Caco-2 (cell line): ENCODE data around the gene REC114. TPM values are rescaled to one million over a fixed set of nuclear protein-coding genes. Genes with fewer than 3 reads are reported as not detected.

ENCODE experiments used
- BruUV-seq: library from RNA; stranded (reverse); fragments of 400-500 nt; replicated peaks from 2 replicates; lab custom pipeline; 2021; lab: Mats Ljungman, UMichigan
- CTCF ChIA-PET: fragments of 300-600 bp; sonication (Branson Sonifier 250); formaldehyde crosslinking; loops from one replicate; lab custom pipeline; 2022; ENCODE audit warnings: antibody characterized with exemption; lab: Charles Lee
- POLR2A ChIA-PET: fragments of 300-600 bp; sonication (Branson Sonifier 250); formaldehyde crosslinking; loops from one replicate; lab custom pipeline; 2022; ENCODE audit warnings: antibody characterized with exemption; lab: Charles Lee
- DNase-seq, 2 experiments: peaks; one replicate each; pipeline versions ENCODE4 v3.0.0 to v3.0.0-alpha.2; 2020 to 2022
- H3K27me3 ChIP-seq: replicated peaks from 2 replicates; pipeline ENCODE4 v1.6.0; 2011; ENCODE audit warnings: low read length; ENCODE audit not compliant: control insufficient read depth, insufficient read depth
- H3K36me3 ChIP-seq: 2 replicates; pipeline ENCODE4 v1.5.1; 2011; ENCODE audit warnings: low read length; ENCODE audit not compliant: control insufficient read depth, insufficient read depth
- H3K4me1 ChIP-seq: fragments of 250-450 bp; sonication (Bioruptor Pico); 2 replicates; pipeline ENCODE4 v1.5.1; 2020; ENCODE audit warnings: mild to moderate bottlenecking
- H3K4me3 ChIP-seq: 2 replicates; pipeline ENCODE4 v1.5.1; 2011; ENCODE audit warnings: low read depth, mild to moderate bottlenecking, control low read depth, low read length
- H3K9me3 ChIP-seq: fragments of 250-450 bp; sonication (Bioruptor Pico); 2 replicates; pipeline ENCODE4 v1.5.1; 2020; ENCODE audit warnings: mild to moderate bottlenecking, moderate library complexity
- H3K27ac Mint-ChIP-seq: one replicate; pipeline ENCODE4 v1.8.0; 2022; ENCODE audit warnings: mixed read lengths; ENCODE audit not compliant: unreplicated experiment
- H3K27me3 Mint-ChIP-seq: one replicate; pipeline ENCODE4 v1.8.0; 2022; ENCODE audit warnings: mixed read lengths; ENCODE audit not compliant: insufficient read depth, unreplicated experiment
- H3K36me3 Mint-ChIP-seq: one replicate; pipeline ENCODE4 v1.8.0; 2022; ENCODE audit warnings: mild to moderate bottlenecking, mixed read lengths; ENCODE audit not compliant: insufficient read depth, unreplicated experiment
- H3K4me1 Mint-ChIP-seq: one replicate; pipeline ENCODE4 v1.8.0; 2022; ENCODE audit warnings: low read depth, mixed read lengths; ENCODE audit not compliant: unreplicated experiment
- H3K4me3 Mint-ChIP-seq: one replicate; pipeline ENCODE4 v1.8.0; 2022; ENCODE audit warnings: mild to moderate bottlenecking, moderate library complexity, mixed read lengths; ENCODE audit not compliant: unreplicated experiment
- H3K9me3 Mint-ChIP-seq: one replicate; pipeline ENCODE4 v1.8.0; 2022; ENCODE audit warnings: mixed read lengths; ENCODE audit not compliant: unreplicated experiment
- intact Hi-C: fragments of 100-400 bp; cut with micrococcal nuclease; formaldehyde crosslinking; loops from one replicate; pipeline ENCODE4 v1.10.0; 2022; ENCODE audit not compliant: unreplicated experiment
- total RNA-seq: library from RNA; stranded (reverse); gene quantifications from 2 replicates; pipeline ENCODE4 v1.2.3, GENCODE V29; 2022
- TF ChIP-seq, protein P1 (sequence below), 2 experiments: fragments of 200-600 bp in 1 of 2; IDR thresholded peaks; 1 replicate in 1 of 2; 2 replicates in 1 of 2; pipeline versions ENCODE4 v1.5.1 to v1.8.0; 2011 to 2022; ENCODE audit warnings: antibody characterized with exemption in 1 of 2, control low read depth in 1 of 2, inconsistent platforms in 1 of 2, low read depth in 1 of 2, low read length in 1 of 2, mild to moderate bottlenecking in 1 of 2, moderate library complexity in 1 of 2; ENCODE audit not compliant: insufficient read depth in 1 of 2, severe bottlenecking in 1 of 2, unreplicated experiment in 1 of 2

Gene REC114
- total RNA-seq, 1 experiment from 2014 or later = not detected

DNA sequence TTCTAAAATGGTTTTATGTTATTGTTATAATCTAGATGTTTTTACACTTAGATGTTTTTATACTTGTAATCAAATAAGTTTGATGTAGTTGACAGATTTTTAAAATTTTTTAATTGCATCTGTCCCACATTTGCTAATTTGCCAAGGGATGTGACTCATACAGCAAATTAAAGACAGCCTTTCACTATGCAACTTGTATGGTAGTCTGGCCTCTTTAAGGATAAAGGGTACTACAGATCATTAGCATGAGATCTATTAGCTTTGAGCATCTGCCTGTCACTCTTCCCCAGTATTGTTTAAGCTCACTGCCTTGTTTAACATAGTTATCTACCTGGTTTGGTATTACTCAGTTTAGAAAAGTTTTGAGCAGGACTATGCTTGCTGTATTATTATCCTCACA, 107.2 kb downstream of the REC114 start:
- no peaks in the 10 kb centered on the region for H3K9me3 Mint-ChIP-seq
- Histone ChIP-seq H3K27me3 (no peaks in the 10 kb centered on the region), H3K36me3 (no peaks in the 10 kb centered on the region), H3K4me1 (no peaks in the 10 kb centered on the region), H3K4me3 (no peak overlapping the region), H3K9me3 (no peaks in the 10 kb centered on the region)
- no TSS peak for BruUV-seq
- intact Hi-C loops = loop anchor here (5.0 kb wide), 1 partner anchor 243 kb away; no protein-coding TSS in a partner anchor
- no peak for DNase-seq
- no peak overlapping the region for H3K4me3 Mint-ChIP-seq
- no peaks in the 10 kb centered on the region for H3K27me3 Mint-ChIP-seq
- ChIA-PET POLR2A (interaction anchor here (1.1 kb wide), 1 partner anchor 83 kb away, joined by 4 read pairs; the partner anchor contains the start of gene NPTN), CTCF (interaction anchor here (0.6 kb wide), 1 partner anchor 225 kb away, joined by 3 read pairs; no protein-coding TSS in a partner anchor)
- peaks cover 5% of the 10 kb centered on the region for H3K36me3 Mint-ChIP-seq
- no peak overlapping the region for H3K27ac Mint-ChIP-seq
- no peaks in the 10 kb centered on the region for H3K4me1 Mint-ChIP-seq
- TF ChIP-seq, protein P1, sequence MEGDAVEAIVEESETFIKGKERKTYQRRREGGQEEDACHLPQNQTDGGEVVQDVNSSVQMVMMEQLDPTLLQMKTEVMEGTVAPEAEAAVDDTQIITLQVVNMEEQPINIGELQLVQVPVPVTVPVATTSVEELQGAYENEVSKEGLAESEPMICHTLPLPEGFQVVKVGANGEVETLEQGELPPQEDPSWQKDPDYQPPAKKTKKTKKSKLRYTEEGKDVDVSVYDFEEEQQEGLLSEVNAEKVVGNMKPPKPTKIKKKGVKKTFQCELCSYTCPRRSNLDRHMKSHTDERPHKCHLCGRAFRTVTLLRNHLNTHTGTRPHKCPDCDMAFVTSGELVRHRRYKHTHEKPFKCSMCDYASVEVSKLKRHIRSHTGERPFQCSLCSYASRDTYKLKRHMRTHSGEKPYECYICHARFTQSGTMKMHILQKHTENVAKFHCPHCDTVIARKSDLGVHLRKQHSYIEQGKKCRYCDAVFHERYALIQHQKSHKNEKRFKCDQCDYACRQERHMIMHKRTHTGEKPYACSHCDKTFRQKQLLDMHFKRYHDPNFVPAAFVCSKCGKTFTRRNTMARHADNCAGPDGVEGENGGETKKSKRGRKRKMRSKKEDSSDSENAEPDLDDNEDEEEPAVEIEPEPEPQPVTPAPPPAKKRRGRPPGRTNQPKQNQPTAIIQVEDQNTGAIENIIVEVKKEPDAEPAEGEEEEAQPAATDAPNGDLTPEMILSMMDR (IDR thresholded peaks at IDR 0.05; ENCODE audit: insufficient read depth in 1 of 2, low read depth in 1 of 2, low read length in 1 of 2, severe bottlenecking in 1 of 2, unreplicated experiment in 1 of 2) = no peak

DNA sequence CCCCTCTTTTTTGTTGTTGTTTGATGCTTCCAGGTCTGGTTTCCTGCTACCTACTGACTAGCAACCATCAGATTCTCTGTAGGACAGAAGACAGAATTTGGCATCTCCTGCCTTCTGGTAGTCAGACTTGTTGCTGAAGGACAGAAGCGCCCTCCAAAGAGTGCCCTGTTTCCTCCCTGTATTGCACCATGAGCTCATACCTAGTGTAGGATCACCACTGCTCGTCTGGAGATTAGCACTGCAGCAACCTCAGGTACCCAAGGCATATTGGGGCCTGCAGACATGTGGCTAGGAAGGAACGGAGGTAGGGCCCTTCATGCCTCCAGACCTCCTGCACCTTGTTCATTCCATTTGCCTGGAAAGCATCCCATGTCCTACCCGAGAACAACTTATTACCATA, 112.1 kb downstream of the REC114 start:
- no peaks in the 10 kb centered on the region for H3K9me3 ChIP-seq
- Mint-ChIP-seq H3K27ac (no peak overlapping the region), H3K36me3 (peaks cover 29% of the 10 kb centered on the region), H3K27me3 (no peaks in the 10 kb centered on the region), H3K4me3 (no peak overlapping the region), H3K9me3 (no peaks in the 10 kb centered on the region), H3K4me1 (no peaks in the 10 kb centered on the region)
- no peaks in the 10 kb centered on the region; the same call in 1 of the 2 replicates for H3K36me3 ChIP-seq
- ChIA-PET CTCF (no interaction called here), POLR2A (no interaction called here)
- no peaks in the 10 kb centered on the region for H3K27me3 ChIP-seq
- DNase-seq = no peak
- no peak overlapping the region for H3K4me3 ChIP-seq
- TF ChIP-seq, protein P1 (IDR thresholded peaks at IDR 0.05; ENCODE audit: insufficient read depth in 1 of 2, low read depth in 1 of 2, low read length in 1 of 2, severe bottlenecking in 1 of 2, unreplicated experiment in 1 of 2) = no peak
- no TSS peak for BruUV-seq
- intact Hi-C loops = no loop called here
- no peaks in the 10 kb centered on the region for H3K4me1 ChIP-seq

DNA sequence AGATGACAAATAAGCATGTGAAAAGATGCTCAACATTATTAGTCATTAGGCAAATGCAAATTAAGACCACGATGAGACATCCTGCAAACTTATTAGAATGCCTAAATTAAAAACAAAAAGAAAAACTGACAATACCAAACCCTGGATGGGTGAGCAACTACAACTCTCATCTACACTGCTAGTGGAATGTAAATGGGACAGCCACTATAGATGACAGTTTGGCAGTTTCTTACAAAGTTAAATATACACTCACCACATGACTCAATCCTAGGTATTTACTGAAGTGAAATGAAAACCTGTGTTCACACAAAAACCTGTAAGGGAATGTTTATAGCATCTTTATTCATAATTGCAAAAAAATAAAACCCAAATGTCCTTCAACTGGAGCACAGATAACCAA, 115.6 kb downstream of the REC114 start:
- POLR2A ChIA-PET = no interaction called here

More for the DNA sequence above, 115.6 kb downstream of the REC114 start:
- no peaks in the 10 kb centered on the region for H3K4me1 ChIP-seq
- H3K4me3 ChIP-seq = no peak overlapping the region
- H3K36me3 ChIP-seq = peaks cover 1% of the 10 kb centered on the region
- no peaks in the 10 kb centered on the region for H3K9me3 Mint-ChIP-seq
- BruUV-seq = no TSS peak
- no peak overlapping the region for H3K27ac Mint-ChIP-seq
- H3K4me1 Mint-ChIP-seq = no peaks in the 10 kb centered on the region
- H3K9me3 ChIP-seq = no peaks in the 10 kb centered on the region
- no peaks in the 10 kb centered on the region for H3K27me3 Mint-ChIP-seq
- H3K27me3 ChIP-seq = no peaks in the 10 kb centered on the region
- TF ChIP-seq, protein P1 (IDR thresholded peaks at IDR 0.05; ENCODE audit: insufficient read depth in 1 of 2, low read depth in 1 of 2, low read length in 1 of 2, severe bottlenecking in 1 of 2, unreplicated experiment in 1 of 2) = no peak
- intact Hi-C loops = no loop called here
- DNase-seq = no peak
- H3K4me3 Mint-ChIP-seq = no peak overlapping the region
- CTCF ChIA-PET = interaction anchor here (1.0 kb wide), 1 partner anchor 78 kb away, joined by 4 read pairs; no protein-coding TSS in a partner anchor
- peaks cover 37% of the 10 kb centered on the region for H3K36me3 Mint-ChIP-seq
